Neural cell (in vitro differentiated cells): ENCODE results near the gene ZNF653.

Experiments used
- CTCF ChIP-seq: fragments of 450-650 bp; IDR thresholded peaks from 2 replicates; pipeline ENCODE4 v1.5.1; 2014; ENCODE audit warnings: antibody characterized with exemption, mild to moderate bottlenecking, moderate library complexity; ENCODE audit not compliant: poor library complexity, severe bottlenecking
- EP300 ChIP-seq: fragments of 450-650 bp; conservative IDR thresholded peaks from 2 replicates; pipeline ENCODE4 v1.6.1; 2014; ENCODE audit warnings: antibody characterized with exemption, mild to moderate bottlenecking, moderate library complexity; ENCODE audit not compliant: poor library complexity, severe bottlenecking
- EZH2 ChIP-seq: fragments of 200-600, 300-800 bp; shearing (Covaris generic), sonication (generic); IDR thresholded peaks from 2 replicates; pipeline ENCODE4 v1.6.1; 2014; ENCODE audit warnings: antibody characterized with exemption, low read length, borderline replicate concordance, mild to moderate bottlenecking; ENCODE audit not compliant: insufficient read depth, poor library complexity, severe bottlenecking
- MXI1 ChIP-seq: fragments of 450-650 bp; conservative IDR thresholded peaks from 2 replicates; pipeline ENCODE4 v1.6.1; 2014; ENCODE audit warnings: antibody characterized with exemption, mild to moderate bottlenecking; ENCODE audit not compliant: poor library complexity, severe bottlenecking
- POLR2AphosphoS5 ChIP-seq: IDR thresholded peaks from 2 replicates; pipeline ENCODE4 v1.6.1; 2012
- RAD21 ChIP-seq: fragments of 450-650 bp; conservative IDR thresholded peaks from 2 replicates; pipeline ENCODE4 v1.6.1; 2014; ENCODE audit warnings: antibody characterized with exemption, mild to moderate bottlenecking, moderate library complexity
- REST ChIP-seq: IDR thresholded peaks from 2 replicates; pipeline ENCODE4 v1.6.1; 2012; ENCODE audit warnings: borderline replicate concordance
- SMC3 ChIP-seq: fragments of 450-650 bp; conservative IDR thresholded peaks from 2 replicates; pipeline ENCODE4 v1.6.1; 2014; ENCODE audit warnings: antibody characterized with exemption, mild to moderate bottlenecking, moderate library complexity; ENCODE audit not compliant: poor library complexity
- TAF1 ChIP-seq: IDR thresholded peaks from 2 replicates; pipeline ENCODE4 v1.6.1; 2012; ENCODE audit warnings: low read depth

GRCh38 chr19:11435833-11436313 is 69.8 kb downstream of the ZNF653 start:
- TF ChIP-seq POLR2AphosphoS5 (no peak), CTCF (no peak), EZH2 (no peak), REST (no peak), SMC3 (no peak), TAF1 (peak; percentile 20), EP300 (no peak), MXI1 (no peak), RAD21 (no peak)
